Posterior vena cava (tissue), 2 donors: ENCODE results near the gene EYA2. TPM values are rescaled to one million over a fixed set of nuclear protein-coding genes. Genes with fewer than 3 reads are reported as not detected.

Experiments used
- DNase-seq: peaks from one replicate; pipeline ENCODE4 v3.0.0-alpha.2; 2020; ENCODE audit warnings: low spot score
- intact Hi-C, 2 donors: fragments of 100-400 bp; cut with DNase I; formaldehyde crosslinking; loops; one replicate each; pipeline versions ENCODE4 v1.14.1 to v1.14.2; 2022 to 2023
- total RNA-seq, 2 donors: library from RNA; stranded (reverse); fragmentation: NEBNext Ultra II Directional; extraction: Animal tissue kit (Norgen Biotek cat#: 25700); gene quantifications; one replicate each; pipeline ENCODE4 v1.2.1, GENCODE V29; 2021
- donor health status: DM: yes; HTN: yes; CAD: no.
- donor health status: DM: yes; HTN: yes; CAD: no.

Gene EYA2
- total RNA-seq, 2 donors from 2014 or later = 9.1 to 14.4 TPM

DNA sequence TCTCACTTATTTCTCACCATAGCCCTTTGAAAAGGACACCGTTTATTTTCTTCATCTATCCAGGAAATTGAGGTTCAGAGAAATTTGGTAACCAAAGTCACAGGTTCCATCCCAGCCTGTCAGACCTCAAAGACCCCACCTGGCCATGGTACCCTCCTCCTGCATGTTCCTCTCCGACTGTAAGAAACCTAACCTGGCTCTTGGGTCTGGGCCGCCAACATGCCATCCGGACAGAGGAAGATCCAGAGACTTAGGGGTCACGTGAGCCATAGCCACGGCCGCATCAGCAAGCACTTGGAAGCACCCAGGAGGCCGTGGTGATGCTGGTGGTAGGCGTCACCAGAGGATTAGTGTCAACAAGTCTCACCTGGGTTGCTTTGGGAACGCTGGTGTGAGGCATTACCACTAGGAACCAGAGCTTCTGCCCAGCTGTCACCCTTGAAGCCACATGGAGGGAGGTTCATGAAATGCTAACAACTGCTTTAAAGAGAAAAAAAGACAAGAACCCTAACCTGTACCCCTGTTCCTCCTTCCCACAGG is 177.1 kb downstream of the EYA2 start:
- intact Hi-C loops = no loop called here
- no peak for DNase-seq

- intact Hi-C loops = no loop called here
- DNase-seq = no peak
These were observed 179.3 kb downstream of the EYA2 start for GRCh38 chr20:47073766-47074475.

GRCh38 chr20:47075263-47075662 is 180.6 kb downstream of the EYA2 start:
- intact Hi-C loops = no loop called here
- no peak for DNase-seq

DNA sequence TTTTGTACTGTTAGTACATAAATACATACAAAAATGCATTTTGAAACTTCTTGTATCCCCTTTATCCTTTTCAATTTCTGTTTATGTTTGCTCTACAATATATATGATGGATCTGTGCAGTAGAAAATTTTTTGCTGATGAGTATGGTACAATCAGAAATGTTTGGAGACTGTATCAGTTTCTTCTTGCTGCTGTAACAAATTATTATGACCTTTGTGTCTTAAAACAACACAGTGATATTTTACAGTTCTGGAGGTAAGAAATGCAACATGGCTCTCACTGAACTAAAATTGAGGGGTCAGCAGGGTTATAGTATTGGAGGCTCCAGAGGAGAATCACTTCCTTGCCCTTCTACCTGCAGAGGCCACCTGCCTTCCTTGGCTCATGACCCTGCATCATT is 184.4 kb downstream of the EYA2 start:
- intact Hi-C loops = no loop called here

GRCh38 chr20:47080365-47080764 is 185.7 kb downstream of the EYA2 start:
- intact Hi-C loops = no loop called here
- DNase-seq = no peak

More for the DNA sequence above, 184.4 kb downstream of the EYA2 start:
- DNase-seq = no peak

DNA sequence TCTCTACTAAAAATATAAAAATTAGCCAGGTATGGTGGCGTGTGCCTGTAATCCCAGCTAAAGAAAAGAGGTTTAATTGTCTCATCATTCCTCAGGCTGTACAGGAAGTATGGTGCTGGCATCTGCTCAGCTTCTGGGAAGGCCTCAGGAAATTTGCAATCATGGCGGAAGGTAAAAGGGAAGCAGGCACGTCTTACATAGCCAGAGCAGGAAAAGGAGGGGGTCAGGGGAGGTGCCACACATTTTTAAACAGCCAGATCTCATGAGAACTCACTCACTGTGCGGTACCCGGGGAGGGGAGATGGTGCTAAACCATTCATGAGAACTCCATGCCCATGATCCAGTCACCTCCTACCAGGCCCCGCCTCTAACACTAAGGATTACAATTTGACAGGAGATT is 191.7 kb downstream of the EYA2 start:
- DNase-seq = no peak
- intact Hi-C loops = no loop called here

DNA sequence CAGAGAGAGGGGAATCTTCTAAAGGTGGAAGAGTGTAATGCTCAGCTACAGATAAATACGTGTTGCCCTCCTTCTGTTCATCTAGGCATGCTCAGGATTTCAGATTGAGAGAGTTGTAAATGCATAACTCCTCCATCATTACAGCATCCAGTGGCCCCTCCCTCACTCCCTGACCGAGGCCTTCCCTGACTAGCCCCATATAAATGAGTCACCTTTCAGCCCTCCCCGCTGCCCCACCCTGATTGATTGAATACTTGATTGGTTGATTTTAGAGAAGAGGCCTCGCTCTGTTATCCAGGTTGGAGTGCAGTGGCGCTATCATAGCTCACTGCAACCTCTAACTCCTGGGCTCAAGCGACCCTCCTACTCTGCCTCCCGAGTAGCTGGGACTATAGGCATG is 193.7 kb downstream of the EYA2 start:
- intact Hi-C loops = no loop called here
- DNase-seq = no peak

DNA sequence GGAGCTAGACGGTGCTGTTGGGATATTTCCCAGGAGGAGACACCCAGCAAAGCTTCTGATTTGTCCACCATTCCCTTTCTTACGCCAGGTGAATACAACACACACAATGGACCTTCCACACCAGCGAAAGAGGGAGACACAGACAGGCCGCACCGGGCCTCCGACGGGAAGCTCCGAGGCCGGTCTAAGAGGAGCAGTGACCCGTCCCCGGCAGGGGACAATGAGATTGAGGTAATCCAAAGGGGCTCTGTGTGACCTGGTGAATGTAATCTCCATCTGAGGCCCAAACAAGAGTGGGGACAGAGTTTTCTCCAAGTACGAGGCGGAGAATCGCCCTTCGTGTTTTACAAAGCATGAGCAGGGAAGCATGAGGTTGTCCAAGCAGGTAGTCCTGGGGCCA is 194.5 kb downstream of the EYA2 start:
- intact Hi-C loops = no loop called here
- DNase-seq = no peak

GRCh38 chr20:47090835-47091234 is 196.2 kb downstream of the EYA2 start:
- intact Hi-C loops = no loop called here
- DNase-seq = no peak

GRCh38 chr20:47093320-47093966 is 198.8 kb downstream of the EYA2 start:
- intact Hi-C loops = no loop called here
- no peak for DNase-seq

DNA sequence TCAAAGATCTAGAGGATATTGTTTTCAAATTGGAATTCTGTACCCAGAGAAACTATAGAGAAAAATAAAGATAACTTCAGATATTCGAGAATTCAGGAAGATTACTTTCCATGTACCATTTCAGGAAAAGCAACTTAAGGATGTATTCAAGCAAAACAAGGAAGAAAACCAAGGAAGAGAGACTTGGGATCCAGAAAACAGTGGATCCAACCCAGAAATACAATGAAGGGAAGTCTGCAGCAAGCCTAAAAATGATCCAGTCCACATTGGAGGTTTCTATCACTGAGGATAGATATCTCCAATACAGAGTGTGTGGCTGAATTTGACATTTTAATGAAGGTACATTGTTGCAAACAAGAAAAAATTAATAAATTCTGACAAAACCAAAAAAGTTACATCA is 201.0 kb downstream of the EYA2 start:
- no peak for DNase-seq
- intact Hi-C loops = no loop called here

DNA sequence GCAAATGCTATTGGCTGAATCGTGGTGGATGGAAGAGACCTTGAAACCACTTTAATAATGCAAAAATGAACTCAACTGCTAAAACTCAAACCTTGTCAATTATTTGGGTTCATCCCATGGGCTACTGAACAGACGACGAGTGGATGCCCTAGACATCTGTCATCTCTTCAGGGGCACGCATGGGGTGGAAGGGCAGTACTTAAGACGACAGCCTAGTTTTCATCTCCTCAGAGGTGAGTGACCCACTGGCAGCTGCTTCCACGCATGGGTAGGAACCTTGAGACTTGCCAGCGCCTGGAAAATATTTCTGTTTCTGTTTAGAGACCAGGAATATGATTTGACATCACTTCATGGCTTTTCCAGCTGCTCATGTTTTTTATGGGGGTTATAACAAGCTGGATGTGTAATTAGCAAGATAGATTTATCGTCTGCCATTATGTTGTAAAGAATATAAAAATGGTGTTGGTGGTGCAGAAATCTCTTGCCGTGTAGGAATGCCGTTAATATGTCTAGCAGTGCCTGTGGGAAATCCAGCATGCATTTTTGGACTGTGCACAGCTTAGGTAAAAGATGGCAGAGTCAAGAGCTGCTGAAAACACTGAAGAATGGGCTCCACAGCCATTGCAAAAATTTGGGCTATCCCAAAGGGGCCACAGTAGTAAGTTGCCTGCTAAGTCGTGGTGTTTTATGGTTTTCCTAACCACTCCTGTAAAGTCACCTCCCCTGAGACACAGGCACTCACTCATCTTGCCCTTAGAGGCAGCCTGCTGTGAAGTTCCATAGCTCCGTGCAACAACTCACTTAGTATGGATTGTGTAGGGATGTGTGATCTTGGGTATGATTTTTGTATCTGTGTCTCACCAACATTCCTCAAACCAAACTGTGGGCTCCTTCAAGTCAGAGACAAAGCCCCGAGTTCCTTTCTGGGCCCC is 203.3 kb downstream of the EYA2 start:
- no peak for DNase-seq
- intact Hi-C loops = no loop called here

GRCh38 chr20:47099093-47099492 is 204.4 kb downstream of the EYA2 start:
- intact Hi-C loops = no loop called here
- no peak for DNase-seq

DNA sequence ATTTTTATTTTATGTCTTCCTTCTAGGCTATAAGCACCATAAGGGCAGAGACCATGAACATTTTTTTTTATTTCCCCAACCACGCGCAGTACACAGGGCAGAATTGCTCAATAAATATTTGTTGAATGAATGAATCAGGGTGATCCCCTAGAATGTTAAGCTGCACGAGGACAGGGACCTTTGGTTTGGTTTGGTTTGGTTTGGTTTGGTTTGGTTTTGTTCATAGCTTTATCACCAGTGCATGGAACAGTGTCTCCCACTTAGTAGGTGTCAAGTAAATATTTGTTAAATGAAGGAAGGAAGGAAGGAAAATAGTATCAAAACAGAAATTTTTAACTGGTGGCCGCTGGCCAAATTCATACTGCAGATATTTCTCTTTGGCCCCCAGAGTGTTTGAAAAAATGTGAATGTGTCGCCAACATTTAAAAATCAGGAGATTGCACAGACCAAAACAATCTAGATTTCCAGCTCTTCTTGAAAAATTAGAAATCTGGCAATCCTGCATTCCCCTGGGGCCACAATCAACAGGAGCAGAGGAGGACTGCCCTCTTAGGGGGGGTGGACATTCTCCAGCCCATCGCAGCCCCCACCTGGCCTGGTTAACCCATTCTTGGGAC is 205.3 kb downstream of the EYA2 start:
- intact Hi-C loops = no loop called here
- no peak for DNase-seq

- intact Hi-C loops = no loop called here
These were observed 208.0 kb downstream of the EYA2 start for GRCh38 chr20:47102629-47103028.

GRCh38 chr20:47106786-47107185 is 212.1 kb downstream of the EYA2 start:
- no peak for DNase-seq
- intact Hi-C loops = no loop called here

More at GRCh38 chr20:47102629-47103028, 208.0 kb downstream of the EYA2 start:
- DNase-seq = no peak

DNA sequence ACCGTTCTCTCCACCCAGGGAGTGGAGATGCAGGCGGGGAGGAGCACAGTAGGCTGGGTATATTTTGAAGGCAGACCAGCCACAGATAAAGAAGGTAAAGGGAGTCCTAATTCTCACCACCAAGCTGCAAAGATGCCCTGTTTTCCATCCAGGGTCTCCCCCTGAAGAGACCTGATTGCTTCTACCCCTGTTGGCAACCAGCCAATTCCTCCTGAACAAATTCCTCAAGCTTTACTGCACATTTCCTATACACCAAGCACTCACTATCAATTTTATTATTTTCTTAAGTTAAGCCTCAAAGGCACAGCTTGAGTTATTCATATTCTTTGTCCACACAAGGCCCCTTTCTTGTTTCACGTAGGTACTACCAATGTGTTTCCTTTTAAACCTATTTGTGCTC is 214.4 kb downstream of the EYA2 start:
- intact Hi-C loops = no loop called here
- DNase-seq = no peak

GRCh38 chr20:47110819-47111218 is 216.2 kb downstream of the EYA2 start:
- intact Hi-C loops = no loop called here
- DNase-seq = no peak

- DNase-seq = no peak
These were observed 216.9 kb downstream of the EYA2 start for GRCh38 chr20:47111576-47111975.

More at GRCh38 chr20:47111576-47111975, 216.9 kb downstream of the EYA2 start:
- intact Hi-C loops = no loop called here
